GM18526 (cell line): ENCODE results near the gene ANKRD6.

Experiments used
- POLR2A ChIP-seq: IDR thresholded peaks from 3 replicates; pipeline ENCODE4 v1.6.1; 2011; ENCODE audit not compliant: insufficient read length; ENCODE audit errors: extremely low read depth

The ANKRD6 gene

GRCh38 chr6:89439014-89439413 lies 6.1 kb downstream of the ANKRD6 start:
- no peak for TF ChIP-seq POLR2A

GRCh38 chr6:89440200-89440599 lies 7.2 kb downstream of the ANKRD6 start:
- no peak for TF ChIP-seq POLR2A

DNA sequence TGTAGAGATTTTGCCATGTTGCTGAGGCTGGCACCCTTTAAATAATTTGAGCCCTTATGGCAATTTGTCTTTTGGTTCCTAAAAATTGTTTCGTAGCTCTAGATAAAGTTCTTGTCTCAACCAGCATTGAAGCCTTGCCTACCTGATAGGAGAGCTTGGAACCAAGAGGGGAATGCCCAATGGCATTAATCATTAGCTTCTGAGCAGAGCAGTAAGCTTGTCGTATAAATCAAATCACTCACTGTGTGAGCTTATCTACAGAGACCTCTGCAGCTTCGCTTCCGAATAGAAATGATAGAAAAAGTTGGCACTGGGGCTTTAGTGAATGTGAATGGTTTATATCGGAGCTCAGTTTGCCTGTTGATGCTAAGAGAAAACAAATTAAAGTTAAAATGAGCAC lies 10.7 kb downstream of the ANKRD6 start:
- no peak for TF ChIP-seq POLR2A

- no peak for TF ChIP-seq POLR2A
Measured at GRCh38 chr6:89449193-89449592, 16.2 kb downstream of the ANKRD6 start.

- TF ChIP-seq POLR2A: no peak
Measured at GRCh38 chr6:89452281-89452680, 19.3 kb downstream of the ANKRD6 start.

GRCh38 chr6:89454300-89454699 lies 21.3 kb downstream of the ANKRD6 start:
- no peak for TF ChIP-seq POLR2A

DNA sequence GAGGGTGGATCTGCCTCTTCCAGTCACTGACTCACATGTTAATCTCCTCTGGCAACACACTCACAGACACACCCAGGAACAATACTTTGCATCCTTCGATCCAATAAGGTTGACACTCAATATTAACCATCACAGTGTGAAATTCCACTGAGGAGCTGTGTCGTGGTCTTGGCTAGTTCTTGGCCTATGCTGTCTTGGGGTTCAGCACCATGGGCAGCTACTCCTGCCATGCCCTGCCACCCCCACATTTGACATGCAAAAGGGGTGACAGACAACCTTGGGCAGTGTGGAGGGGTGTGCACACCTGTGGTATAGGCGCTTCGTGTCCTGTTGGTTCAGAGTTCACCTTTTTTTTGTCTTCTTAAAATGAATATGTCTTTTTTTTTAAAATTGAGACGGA lies 25.8 kb downstream of the ANKRD6 start:
- no peak for TF ChIP-seq POLR2A

DNA sequence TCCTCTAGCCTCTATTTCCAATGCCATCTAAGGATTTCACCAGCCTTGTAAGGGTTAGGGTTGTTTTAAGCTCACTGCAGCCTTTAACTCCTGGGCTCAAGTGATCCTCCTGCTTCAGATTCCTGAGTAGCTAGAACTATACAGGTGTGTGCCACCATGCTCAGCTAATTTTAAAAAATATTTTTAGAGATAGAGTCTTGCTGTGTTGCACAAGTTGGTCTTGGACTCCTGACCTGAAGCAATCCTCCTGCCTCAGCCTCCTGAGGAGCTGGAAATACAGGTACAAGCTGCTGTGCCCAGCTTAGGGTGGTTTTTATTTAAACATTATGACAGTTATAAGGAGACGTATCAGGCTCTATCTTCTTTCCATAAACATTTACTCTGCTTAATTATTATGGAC lies 26.5 kb downstream of the ANKRD6 start:
- no peak for TF ChIP-seq POLR2A

DNA sequence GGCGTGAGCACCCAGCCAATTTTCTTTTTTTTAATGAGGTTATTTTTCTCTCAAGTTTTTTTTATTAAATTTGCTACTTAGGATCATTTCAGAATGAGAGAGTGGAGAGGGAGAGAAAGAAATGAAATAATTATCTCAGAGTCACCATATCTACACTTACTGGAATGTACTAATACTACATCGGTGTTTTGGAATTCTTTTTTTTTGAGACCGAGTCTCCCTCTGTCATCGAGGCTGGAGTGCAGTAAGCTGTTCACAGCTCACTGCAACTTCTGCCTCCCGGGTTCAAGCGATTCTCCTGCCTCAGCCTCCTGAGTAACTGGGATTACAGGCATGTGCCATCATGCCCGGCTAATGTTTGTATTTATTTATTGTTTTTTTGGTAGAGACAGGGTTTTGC lies 27.8 kb downstream of the ANKRD6 start:
- TF ChIP-seq POLR2A: no peak

- TF ChIP-seq POLR2A: no peak
Measured at GRCh38 chr6:89462503-89462902, 29.6 kb downstream of the ANKRD6 start.

DNA sequence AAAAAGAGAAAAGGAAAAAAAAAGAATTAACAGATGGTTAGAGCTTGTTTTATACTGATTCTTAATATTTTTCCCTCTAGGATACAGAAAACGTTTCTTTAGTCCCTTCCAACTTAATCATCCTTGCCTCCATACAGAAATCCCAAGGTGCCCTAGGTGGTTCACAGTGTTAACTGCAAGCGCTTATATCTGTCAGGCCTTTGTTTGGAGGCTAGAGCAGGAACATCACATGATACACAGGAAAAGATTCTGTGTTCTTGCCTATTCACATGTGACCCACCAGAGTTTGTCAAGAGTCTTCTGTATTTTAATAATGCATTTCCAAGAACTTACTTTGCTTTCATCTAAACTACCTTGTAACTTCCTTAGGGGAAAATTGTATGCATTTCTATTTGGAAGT lies 31.3 kb downstream of the ANKRD6 start:
- no peak for TF ChIP-seq POLR2A

- no peak for TF ChIP-seq POLR2A
Measured at GRCh38 chr6:89467437-89467836, 34.5 kb downstream of the ANKRD6 start.

DNA sequence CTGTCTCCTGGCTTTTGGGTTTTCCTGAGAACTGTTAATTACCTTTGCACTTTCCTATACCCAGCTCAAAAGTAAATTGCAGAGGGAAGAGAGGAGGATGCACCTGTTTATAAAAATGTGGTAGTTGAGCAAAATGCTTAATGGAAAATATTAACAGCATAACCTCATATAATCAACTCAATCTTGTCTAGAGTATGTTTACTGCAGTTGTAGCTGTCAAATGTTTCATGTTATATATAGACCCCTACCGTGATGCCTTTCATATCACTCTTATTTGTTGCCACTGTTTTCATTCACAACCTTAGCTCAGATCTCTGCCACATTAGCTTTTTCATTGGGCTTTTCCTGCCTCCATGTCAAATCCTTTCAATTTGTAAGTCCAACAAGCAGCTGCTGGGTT lies 36.0 kb downstream of the ANKRD6 start:
- no peak for TF ChIP-seq POLR2A

- TF ChIP-seq POLR2A: no peak
Measured at GRCh38 chr6:89471287-89471867, 38.4 kb downstream of the ANKRD6 start.

GRCh38 chr6:89475101-89475500 lies 42.1 kb downstream of the ANKRD6 start:
- no peak for TF ChIP-seq POLR2A

DNA sequence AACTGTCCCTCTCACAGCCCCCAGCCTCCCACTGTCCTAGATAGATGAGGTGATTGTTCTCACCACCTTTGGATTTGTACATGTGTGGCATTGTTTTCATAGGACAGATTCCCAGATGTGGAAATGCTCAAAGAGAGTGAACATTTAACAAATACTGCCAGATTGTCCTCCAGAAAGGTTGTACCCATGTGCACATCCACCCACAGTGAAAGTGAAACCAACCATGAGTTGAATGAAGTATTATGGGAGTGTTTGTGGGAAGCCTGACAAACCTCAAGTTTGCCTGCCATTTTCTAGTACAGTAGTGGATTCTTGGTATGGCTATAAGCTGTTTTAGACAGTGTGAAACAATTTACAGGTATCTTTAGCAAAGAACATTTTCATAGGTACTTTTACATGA lies 42.7 kb downstream of the ANKRD6 start:
- TF ChIP-seq POLR2A: no peak

- no peak for TF ChIP-seq POLR2A
Measured at GRCh38 chr6:89479897-89480296, 46.9 kb downstream of the ANKRD6 start.

GRCh38 chr6:89481695-89482094 lies 48.7 kb downstream of the ANKRD6 start:
- TF ChIP-seq POLR2A: no peak

- no peak for TF ChIP-seq POLR2A
Measured at GRCh38 chr6:89482126-89482525, 49.2 kb downstream of the ANKRD6 start.
